ENCODE measurements around the gene BUB3.

GRCh38 chr10:123164319-123164718 lies 10.1 kb downstream of the BUB3 start:
- TF ChIP-seq CTCF (conservative IDR thresholded peaks at IDR 0.05 in 1 of 2, IDR thresholded peaks at IDR 0.05 in 1 of 2; ENCODE audit: extremely low read depth in 1 of 2, insufficient read depth in 1 of 2, low read depth in 1 of 2, low read length in 2 of 2) (no peak), EZH2 (IDR thresholded peaks at IDR 0.05; ENCODE audit: borderline replicate concordance, low read length) (no peak)

Data from mammary epithelial cell (primary cell).